DMS 273 (cell line): ENCODE results near the gene STAT4.
"Not testable (repeated sequence)": the region's sequence is repeated elsewhere in the genome, so short reads cannot be mapped to it uniquely, and the experiment has no call there.

Experiments used
- DNase-seq: peaks from one replicate; lab custom pipeline; 2025; ENCODE audit not compliant: unreplicated experiment; lab: John Stamatoyannopoulos, UW

The STAT4 gene

GRCh38 chr2:190999949-191000665, 150.7 kb downstream of the STAT4 start:
- DNase-seq: no peak

GRCh38 chr2:190999058-190999457, 151.7 kb downstream of the STAT4 start:
- DNase-seq: no peak

GRCh38 chr2:190997526-190998113, 153.2 kb downstream of the STAT4 start:
- no peak for DNase-seq

GRCh38 chr2:190996947-190997346, 153.8 kb downstream of the STAT4 start:
- no peak for DNase-seq

GRCh38 chr2:190996338-190996946, 154.4 kb downstream of the STAT4 start:
- DNase-seq: peak; percentile 63

GRCh38 chr2:190995315-190995714, 155.5 kb downstream of the STAT4 start:
- not testable (repeated sequence) for DNase-seq

- no peak for DNase-seq
Measured at GRCh38 chr2:190994148-190994547, 156.6 kb downstream of the STAT4 start.

GRCh38 chr2:190993292-190993643, 157.5 kb downstream of the STAT4 start:
- no peak for DNase-seq

GRCh38 chr2:190990132-190990531, 160.7 kb downstream of the STAT4 start:
- no peak for DNase-seq

GRCh38 chr2:190988910-190989309, 161.9 kb downstream of the STAT4 start:
- DNase-seq: no peak

- DNase-seq: no peak
Measured at GRCh38 chr2:190987938-190988337, 162.9 kb downstream of the STAT4 start.

GRCh38 chr2:190987116-190987515, 163.7 kb downstream of the STAT4 start:
- no peak for DNase-seq

GRCh38 chr2:190986221-190986953, 164.4 kb downstream of the STAT4 start:
- peak; percentile 15 for DNase-seq

GRCh38 chr2:190984595-190984994, 166.2 kb downstream of the STAT4 start:
- DNase-seq: no peak

GRCh38 chr2:190982262-190983034, 168.3 kb downstream of the STAT4 start:
- DNase-seq: no peak

- DNase-seq: no peak
Measured at GRCh38 chr2:190981733-190982132, 169.1 kb downstream of the STAT4 start.

- no peak for DNase-seq
Measured at GRCh38 chr2:190981333-190981732, 169.5 kb downstream of the STAT4 start.

- DNase-seq: no peak
Measured at GRCh38 chr2:190980630-190981209, 170.1 kb downstream of the STAT4 start.

GRCh38 chr2:190979906-190980629, 170.7 kb downstream of the STAT4 start:
- DNase-seq: no peak
